Spleen (tissue), 11 donors: ENCODE data around the gene ZDHHC12. TPM values are rescaled to one million over a fixed set of nuclear protein-coding genes. Genes with fewer than 3 reads are reported as not detected.

Experiments
- DNase-seq: peaks from one replicate; pipeline ENCODE4 v3.0.0-alpha.2; 2020
- H3K27ac ChIP-seq, 8 donors: fragments of 200-600 bp; sonication (generic) in 7 of 8; 1 replicate in 4 of 8; 2 replicates in 4 of 8; pipeline versions ENCODE4 v1.5.0 to v1.8.0; 2016 to 2021; ENCODE audit warnings: inconsistent platforms in 4 of 8, mild to moderate bottlenecking in 4 of 8, moderate library complexity in 1 of 8
- H3K27me3 ChIP-seq, 7 donors: fragments of 200-600 bp; sonication (generic) in 6 of 7; replicated peaks in 1 of 7; 1 replicate in 4 of 7; 2 replicates in 3 of 7; pipeline versions ENCODE4 v1.5.0 to v1.8.0; 2016 to 2021; ENCODE audit warnings: inconsistent platforms in 3 of 7, mild to moderate bottlenecking in 1 of 7
- H3K36me3 ChIP-seq, 6 donors: fragments of 200-600 bp; sonication (generic) in 5 of 6; 1 replicate in 4 of 6; 2 replicates in 2 of 6; pipeline versions ENCODE4 v1.5.0 to v1.8.0; 2016 to 2021; ENCODE audit warnings: inconsistent platforms in 2 of 6
- H3K4me1 ChIP-seq, 6 donors: fragments of 200-600 bp; sonication (generic) in 5 of 6; 1 replicate in 3 of 6; 2 replicates in 3 of 6; pipeline versions ENCODE4 v1.5.0 to v1.8.0; 2016 to 2021; ENCODE audit warnings: inconsistent platforms in 3 of 6
- H3K4me3 ChIP-seq, 8 donors: fragments of 200-600 bp; sonication (generic) in 7 of 8; 1 replicate in 4 of 8; 2 replicates in 4 of 8; pipeline versions ENCODE4 v1.5.0 to v1.8.0; 2016 to 2021; ENCODE audit warnings: inconsistent platforms in 4 of 8, mild to moderate bottlenecking in 4 of 8, moderate library complexity in 2 of 8
- H3K9me3 ChIP-seq, 8 donors: fragments of 200-600 bp; sonication (generic) in 7 of 8; 1 replicate in 4 of 8; 2 replicates in 4 of 8; pipeline versions ENCODE4 v1.5.0 to v1.8.0; 2016 to 2021; ENCODE audit warnings: inconsistent platforms in 4 of 8
- POLR2A ChIP-seq, 3 donors: fragments of 450-650 bp; IDR thresholded peaks; one replicate each; pipeline ENCODE4 v1.5.1; 2017; ENCODE audit warnings: antibody characterized with exemption in 3 of 3, mild to moderate bottlenecking in 1 of 3
- POLR2AphosphoS5 ChIP-seq, 3 donors: sonication (generic); formaldehyde crosslinking; IDR thresholded peaks; one replicate each; pipeline ENCODE4 v1.5.1; 2017; ENCODE audit warnings: antibody characterized with exemption in 3 of 3
- WGBS, 5 donors: extraction: QIAGEN DNeasy Blood & Tissue Kit in 3 of 5; methylation state at CpG; one replicate each; pipeline versions ENCODE4 v1.1.5 to v1.1.7; 2013 to 2018; 5-methylcytosine and 5-hydroxymethylcytosine counted together
- intact Hi-C: fragments of 100-400 bp; cut with DNase I; formaldehyde crosslinking; loops from one replicate; pipeline ENCODE4 v1.15.0; 2023; ENCODE audit warnings: low total_unique reads
- polyA plus RNA-seq, 3 donors: library from polyadenylated mRNA; stranded (reverse); fragments of 200-250 nt; gene quantifications; one replicate each; pipeline ENCODE4 v1.2.1, GENCODE V29; 2013
- total RNA-seq, 7 donors: library from RNA; depleted of rRNA in 3 of 7; stranded (reverse); fragments of >200 nt in 3 of 7; fragmentation: NEBNext Ultra II Directional in 4 of 7; extraction: Animal tissue kit (Norgen Biotek cat#: 25700) in 4 of 7; gene quantifications; one replicate each; pipeline versions ENCODE4 v1.1.0 to v1.2.1, GENCODE V29; 2016 to 2021
- TF ChIP-seq, protein P1 (sequence below), 11 experiments: fragments of 200-600 bp in 7 of 11; fragments of 450-650 bp in 4 of 11; sonication (generic) in 4 of 11; IDR thresholded peaks in 8 of 11; conservative IDR thresholded peaks in 3 of 11; 1 replicate in 7 of 11; 2 replicates in 4 of 11; pipeline versions ENCODE4 v1.4.0 to v1.8.0; 2016 to 2021; ENCODE audit warnings: antibody characterized with exemption in 11 of 11, inconsistent platforms in 4 of 11, mild to moderate bottlenecking in 1 of 11
- donor health status: healthy with polysubstance abuse.
- donor health status: DM: no; HTN: no; CAD: no; lungs with moderate emphysema.
- donor health status: DM: no; HTN: no; CAD: no.
- donor health status: Bipolar disorder and iron deficiency.
- donor health status: healthy.
- donor health status: DM: no; HTN: no; CAD: no.
- donor health status: DM: yes; HTN: yes; CAD: no.

The ZDHHC12 gene
- total and polyA plus RNA-seq, 10 donors, result 21.5 to 73.4 (median 36.6) TPM

DNA sequence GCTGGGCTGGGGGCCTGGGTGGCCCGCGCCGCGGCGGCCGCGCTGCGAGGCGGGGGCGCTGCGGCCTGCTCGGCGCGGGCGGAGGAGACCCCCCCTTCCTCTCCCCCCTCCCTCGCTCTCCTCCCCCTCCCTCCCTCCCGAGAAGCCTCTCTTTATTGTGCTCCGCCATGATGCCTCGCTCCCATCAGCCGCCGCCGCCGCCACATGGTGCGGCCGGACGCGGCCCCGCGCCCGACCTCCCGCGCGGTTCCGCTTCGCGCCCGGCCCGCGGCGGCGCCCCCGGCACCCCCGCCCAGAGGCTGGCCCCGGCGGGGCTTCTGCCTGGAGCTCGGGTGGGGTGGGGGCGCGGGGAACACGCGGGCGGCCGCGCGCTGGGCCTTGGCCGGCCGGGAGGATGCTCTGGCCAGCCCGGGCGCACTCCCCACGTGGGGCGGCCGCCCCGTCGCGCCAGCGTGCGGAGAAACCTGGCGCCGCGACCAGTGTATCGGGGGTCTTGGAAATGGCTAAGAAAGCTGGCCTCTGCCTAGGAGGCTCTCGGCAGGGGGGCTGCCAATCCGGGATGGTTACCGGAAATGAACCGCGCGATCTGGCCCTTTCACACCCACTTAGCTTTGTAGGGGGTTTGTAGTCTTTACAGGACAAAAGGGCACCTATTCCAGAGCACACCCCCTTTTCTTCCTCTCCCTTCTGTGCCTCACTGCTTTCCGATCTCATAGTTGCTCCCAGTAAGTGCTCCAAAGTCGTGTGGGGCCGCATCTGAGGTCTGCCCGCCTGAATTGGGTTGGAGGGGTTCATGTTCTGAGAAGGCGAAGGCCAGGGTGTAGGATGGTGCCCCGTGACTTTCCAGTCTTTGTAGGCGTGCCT, 33.9 kb downstream of the ZDHHC12 start:
- intact Hi-C loops, result no loop called here
- peak overlapping the region; percentile 73 to 96 (median 84) for H3K4me3 ChIP-seq
- H3K27me3 ChIP-seq, result no peaks in the 10 kb centered on the region
- peaks cover 7 to 41% (median 36%) of the 10 kb centered on the region in 6 donors for H3K36me3 ChIP-seq
- H3K27ac ChIP-seq, result peak overlapping the region; percentile 29 to 99 (median 92)
- H3K4me1 ChIP-seq, result peaks cover 39 to 69% (median 53%) of the 10 kb centered on the region in 6 donors
- WGBS, 5 donors, result 0 to 1% (median 1%) methylated on average over 31 to 83 of the region's 83 CpGs
- H3K9me3 ChIP-seq, result no peaks in the 10 kb centered on the region
- DNase-seq, result peak; percentile 89
- no peak for TF ChIP-seq POLR2A (IDR thresholded peaks at IDR 0.05)
- peak in 2 of 3 donors; percentile 16 to 42 for TF ChIP-seq POLR2AphosphoS5 (IDR thresholded peaks at IDR 0.05)

DNA sequence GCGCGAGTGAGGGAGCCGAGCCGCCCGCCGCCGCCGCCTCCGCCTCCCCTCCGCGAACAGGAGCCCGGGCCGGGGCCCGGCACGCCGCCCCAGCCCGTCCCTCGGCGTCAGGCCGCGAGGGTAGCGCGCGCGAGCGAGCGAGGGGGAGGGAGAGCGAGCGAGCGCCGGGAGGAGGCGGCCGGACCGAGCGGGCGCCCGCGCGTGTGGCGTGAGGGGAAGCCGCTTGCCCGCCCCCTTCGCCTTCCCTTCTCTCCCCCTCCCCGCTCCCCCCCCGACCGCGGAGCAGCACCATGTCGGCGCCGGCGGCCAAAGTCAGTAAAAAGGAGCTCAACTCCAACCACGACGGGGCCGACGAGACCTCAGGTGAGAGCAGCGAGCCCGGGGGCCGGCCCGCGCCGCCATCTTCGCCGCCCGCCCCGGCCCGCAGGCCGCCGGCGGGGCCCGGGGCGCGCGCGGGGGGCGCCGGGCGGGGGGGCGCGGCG, 34.6 kb downstream of the ZDHHC12 start:
- H3K4me3 ChIP-seq, result peak overlapping the region; percentile 54 to 96 (median 74)
- intact Hi-C loops, result no loop called here
- WGBS, 5 donors, result 0 to 2% (median 1%) methylated on average over 11 to 77 of the region's 80 CpGs
- TF ChIP-seq POLR2AphosphoS5 (IDR thresholded peaks at IDR 0.05), result no peak
- TF ChIP-seq POLR2A (IDR thresholded peaks at IDR 0.05), result peak in 1 of 3 donors; percentile 86
- no peaks in the 10 kb centered on the region for H3K27me3 ChIP-seq
- H3K27ac ChIP-seq, result peak overlapping the region; percentile 82 to 99 (median 98)
- H3K36me3 ChIP-seq, result peaks cover 7 to 34% (median 30%) of the 10 kb centered on the region in 6 donors
- no peaks in the 10 kb centered on the region for H3K9me3 ChIP-seq
- no peak for DNase-seq
- peaks cover 44 to 76% (median 60%) of the 10 kb centered on the region in 6 donors for H3K4me1 ChIP-seq

DNA sequence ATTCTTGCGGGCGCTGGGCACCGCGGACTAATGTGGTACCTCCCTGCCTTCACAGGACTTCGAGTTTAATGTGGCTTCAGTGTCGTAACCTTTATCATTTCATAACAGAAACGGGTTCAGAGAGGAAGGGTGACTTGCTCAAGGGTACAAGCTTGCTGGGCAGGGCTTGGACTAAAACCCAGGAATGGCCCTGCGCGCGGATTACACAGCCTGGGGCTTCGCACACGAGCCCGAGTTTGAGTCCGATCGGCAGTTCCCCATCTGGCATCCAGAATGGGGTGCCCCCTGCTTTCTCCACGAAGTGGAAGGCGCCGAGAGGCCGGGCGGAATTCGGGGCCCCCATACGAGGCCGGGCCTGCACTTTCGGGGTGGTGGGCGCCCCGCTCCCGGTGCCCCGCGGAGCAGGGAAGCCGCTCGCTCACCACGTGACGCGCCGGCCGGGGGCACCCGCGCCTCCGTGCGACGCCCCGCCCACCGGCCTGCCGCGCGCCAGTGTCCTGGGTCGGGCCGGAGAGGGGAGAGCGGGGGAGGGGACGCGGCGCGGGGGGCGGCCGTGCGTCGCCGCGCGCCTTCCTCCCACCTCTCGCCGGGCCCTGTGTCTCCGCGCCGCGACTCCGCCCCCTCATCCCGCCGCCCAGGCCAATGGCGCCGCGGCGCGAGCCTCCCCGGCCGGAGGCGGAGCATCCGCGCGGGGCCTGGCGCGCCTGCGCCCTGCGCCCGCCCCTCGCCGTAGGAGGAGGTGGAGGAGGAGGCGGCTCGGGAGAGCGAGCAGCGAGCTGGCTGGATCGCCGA, 35.2 kb downstream of the ZDHHC12 start, which contains the start of gene SET:
SET (plus strand) TSS at position 722 of the 792 bp plus-strand sequence. CDS start 361 bp downstream, outside the sequence.
- no peaks in the 10 kb centered on the region for H3K27me3 ChIP-seq
- DNase-seq, result peak; percentile 99
- H3K27ac ChIP-seq, result peak within 1 kb of the TSS; percentile 94 to 99 (median 98)
- H3K9me3 ChIP-seq, result no peaks in the 10 kb centered on the region
- TF ChIP-seq, protein P1, sequence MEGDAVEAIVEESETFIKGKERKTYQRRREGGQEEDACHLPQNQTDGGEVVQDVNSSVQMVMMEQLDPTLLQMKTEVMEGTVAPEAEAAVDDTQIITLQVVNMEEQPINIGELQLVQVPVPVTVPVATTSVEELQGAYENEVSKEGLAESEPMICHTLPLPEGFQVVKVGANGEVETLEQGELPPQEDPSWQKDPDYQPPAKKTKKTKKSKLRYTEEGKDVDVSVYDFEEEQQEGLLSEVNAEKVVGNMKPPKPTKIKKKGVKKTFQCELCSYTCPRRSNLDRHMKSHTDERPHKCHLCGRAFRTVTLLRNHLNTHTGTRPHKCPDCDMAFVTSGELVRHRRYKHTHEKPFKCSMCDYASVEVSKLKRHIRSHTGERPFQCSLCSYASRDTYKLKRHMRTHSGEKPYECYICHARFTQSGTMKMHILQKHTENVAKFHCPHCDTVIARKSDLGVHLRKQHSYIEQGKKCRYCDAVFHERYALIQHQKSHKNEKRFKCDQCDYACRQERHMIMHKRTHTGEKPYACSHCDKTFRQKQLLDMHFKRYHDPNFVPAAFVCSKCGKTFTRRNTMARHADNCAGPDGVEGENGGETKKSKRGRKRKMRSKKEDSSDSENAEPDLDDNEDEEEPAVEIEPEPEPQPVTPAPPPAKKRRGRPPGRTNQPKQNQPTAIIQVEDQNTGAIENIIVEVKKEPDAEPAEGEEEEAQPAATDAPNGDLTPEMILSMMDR (IDR thresholded peaks at IDR 0.05 in 8 of 11, conservative IDR thresholded peaks at IDR 0.05 in 3 of 11), result no peak
- peak in 2 of 3 donors; percentile 30 to 88 for TF ChIP-seq POLR2A (IDR thresholded peaks at IDR 0.05)
- TF ChIP-seq POLR2AphosphoS5 (IDR thresholded peaks at IDR 0.05), result peak; percentile 93 to 94 (median 93)
- peaks cover 44 to 82% (median 60%) of the 10 kb centered on the region in 6 donors for H3K4me1 ChIP-seq
- 1 to 12% (median 8%) methylated on average over 20 to 93 of the region's 93 CpGs for WGBS, 5 donors
- H3K36me3 ChIP-seq, result peaks cover 7 to 28% (median 23%) of the 10 kb centered on the region in 6 donors
- peak within 1 kb of the TSS; percentile 73 to 96 (median 84) for H3K4me3 ChIP-seq
- intact Hi-C loops, result no loop called here

GRCh38 chr9:128687453-128687852, 36.5 kb downstream of the ZDHHC12 start:
- TF ChIP-seq POLR2A (IDR thresholded peaks at IDR 0.05), result no peak
- TF ChIP-seq, protein P1 (IDR thresholded peaks at IDR 0.05 in 8 of 11, conservative IDR thresholded peaks at IDR 0.05 in 3 of 11), result no peak
- no peak for TF ChIP-seq POLR2AphosphoS5 (IDR thresholded peaks at IDR 0.05)
- intact Hi-C loops, result no loop called here
- WGBS, 5 donors, result 89 to 99% (median 94%) methylated on average over 4 of the region's 4 CpGs
- Histone ChIP-seq H3K36me3 (peaks cover 3 to 16% (median 11%) of the 10 kb centered on the region in 6 donors), H3K27me3 (no peaks in the 10 kb centered on the region), H3K4me1 (peaks cover 44 to 87% (median 71%) of the 10 kb centered on the region in 6 donors), H3K9me3 (no peaks in the 10 kb centered on the region), H3K4me3 (peak overlapping the region in 1 of 8 donors; percentile 96), H3K27ac (peak overlapping the region in 5 of 8 donors; percentile 94 to 99 (median 98))
- DNase-seq, result peak; percentile 14
